Parathyroid adenoma (tissue), 2 donors: ENCODE results near the gene ZBTB20.

Experiments used
- H2AFZ ChIP-seq: fragments of 300-600 bp; sonication (generic); one replicate; pipeline ENCODE4 v1.7.0; 2017; ENCODE audit warnings: antibody characterized with exemption, mild to moderate bottlenecking
- H3K27ac ChIP-seq: fragments of 300-600 bp; sonication (generic); one replicate; pipeline ENCODE4 v1.7.0; 2017
- H3K27me3 ChIP-seq: fragments of 300-600 bp; sonication (generic); one replicate; pipeline ENCODE4 v1.7.0; 2017; ENCODE audit warnings: low read length; ENCODE audit not compliant: control insufficient read depth, insufficient read depth
- H3K36me3 ChIP-seq: fragments of 300-600 bp; sonication (generic); one replicate; pipeline ENCODE4 v1.7.0; 2017; ENCODE audit warnings: low read length; ENCODE audit not compliant: control insufficient read depth, insufficient read depth
- H3K4me1 ChIP-seq: fragments of 300-600 bp; sonication (generic); one replicate; pipeline ENCODE4 v1.7.0; 2017; ENCODE audit warnings: control low read depth
- H3K4me2 ChIP-seq: fragments of 300-600 bp; sonication (generic); one replicate; pipeline ENCODE4 v1.7.0; 2017; ENCODE audit warnings: low read length
- H3K4me3 ChIP-seq: fragments of 300-600 bp; sonication (generic); one replicate; pipeline ENCODE4 v1.7.0; 2017; ENCODE audit warnings: low read depth, low read length
- H3K79me2 ChIP-seq: fragments of 300-600 bp; sonication (generic); one replicate; pipeline ENCODE4 v1.7.0; 2017; ENCODE audit warnings: control low read depth
- H3K9ac ChIP-seq: fragments of 300-600 bp; sonication (generic); one replicate; pipeline ENCODE4 v1.7.0; 2017; ENCODE audit warnings: mild to moderate bottlenecking
- H3K9me3 ChIP-seq: fragments of 300-600 bp; sonication (generic); one replicate; pipeline ENCODE4 v1.7.0; 2017; ENCODE audit warnings: low read length; ENCODE audit not compliant: control insufficient read depth
- CTCF ChIP-seq: fragments of 300-600 bp; sonication (generic); IDR thresholded peaks from one replicate; pipeline ENCODE4 v1.7.0; 2017; ENCODE audit warnings: antibody characterized with exemption, mild to moderate bottlenecking
- donor health status: primary hyperparathyroidism.

Gene ZBTB20

GRCh38 chr3:114639171-114639570 is 507.9 kb downstream of the ZBTB20 start:
- H3K36me3 ChIP-seq, result no peaks in the 10 kb centered on the region
- no peak overlapping the region for H3K9ac ChIP-seq
- H2AFZ ChIP-seq, result no peak overlapping the region
- no peak overlapping the region for H3K4me2 ChIP-seq
- no peaks in the 10 kb centered on the region for H3K4me1 ChIP-seq
- H3K9me3 ChIP-seq, result no peaks in the 10 kb centered on the region
- no peak overlapping the region for H3K4me3 ChIP-seq
- no peak for TF ChIP-seq CTCF
- H3K79me2 ChIP-seq, result no peaks in the 10 kb centered on the region
- no peak overlapping the region for H3K27ac ChIP-seq
- no peaks in the 10 kb centered on the region for H3K27me3 ChIP-seq

GRCh38 chr3:114635878-114636277 is 511.2 kb downstream of the ZBTB20 start:
- H3K27me3 ChIP-seq, result no peaks in the 10 kb centered on the region
- no peaks in the 10 kb centered on the region for H3K9me3 ChIP-seq
- no peaks in the 10 kb centered on the region for H3K79me2 ChIP-seq
- no peak for TF ChIP-seq CTCF
- H3K4me3 ChIP-seq, result no peak overlapping the region
- H3K27ac ChIP-seq, result no peak overlapping the region
- H3K36me3 ChIP-seq, result no peaks in the 10 kb centered on the region
- no peak overlapping the region for H2AFZ ChIP-seq
- no peak overlapping the region for H3K4me2 ChIP-seq
- H3K9ac ChIP-seq, result no peak overlapping the region
- no peaks in the 10 kb centered on the region for H3K4me1 ChIP-seq

DNA sequence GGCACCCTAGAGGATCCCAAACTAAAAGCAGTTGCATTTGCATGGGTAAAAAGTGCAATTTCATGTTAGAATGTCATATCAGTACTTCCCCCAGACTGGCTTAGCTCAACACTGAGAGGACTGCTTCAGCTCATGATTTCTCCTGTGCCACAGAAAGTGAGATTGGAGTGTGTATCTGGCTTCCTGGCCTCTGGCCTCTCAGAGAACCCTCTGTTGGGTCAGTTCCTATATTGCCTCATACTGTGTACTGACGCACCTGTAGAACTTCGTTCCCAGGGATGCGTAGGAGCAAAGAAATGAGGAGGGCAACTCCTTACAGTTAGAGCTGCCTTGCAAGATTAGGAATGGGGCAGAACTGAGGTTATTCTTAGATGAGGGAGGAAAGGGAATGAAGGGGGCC is 512.5 kb downstream of the ZBTB20 start:
- Histone ChIP-seq H3K4me1 (no peaks in the 10 kb centered on the region), H3K9ac (no peak overlapping the region), H3K4me2 (no peak overlapping the region), H2AFZ (no peak overlapping the region), H3K27ac (no peak overlapping the region), H3K4me3 (no peak overlapping the region), H3K9me3 (no peaks in the 10 kb centered on the region), H3K36me3 (no peaks in the 10 kb centered on the region), H3K27me3 (no peaks in the 10 kb centered on the region), H3K79me2 (no peaks in the 10 kb centered on the region)
- TF ChIP-seq CTCF, result no peak

DNA sequence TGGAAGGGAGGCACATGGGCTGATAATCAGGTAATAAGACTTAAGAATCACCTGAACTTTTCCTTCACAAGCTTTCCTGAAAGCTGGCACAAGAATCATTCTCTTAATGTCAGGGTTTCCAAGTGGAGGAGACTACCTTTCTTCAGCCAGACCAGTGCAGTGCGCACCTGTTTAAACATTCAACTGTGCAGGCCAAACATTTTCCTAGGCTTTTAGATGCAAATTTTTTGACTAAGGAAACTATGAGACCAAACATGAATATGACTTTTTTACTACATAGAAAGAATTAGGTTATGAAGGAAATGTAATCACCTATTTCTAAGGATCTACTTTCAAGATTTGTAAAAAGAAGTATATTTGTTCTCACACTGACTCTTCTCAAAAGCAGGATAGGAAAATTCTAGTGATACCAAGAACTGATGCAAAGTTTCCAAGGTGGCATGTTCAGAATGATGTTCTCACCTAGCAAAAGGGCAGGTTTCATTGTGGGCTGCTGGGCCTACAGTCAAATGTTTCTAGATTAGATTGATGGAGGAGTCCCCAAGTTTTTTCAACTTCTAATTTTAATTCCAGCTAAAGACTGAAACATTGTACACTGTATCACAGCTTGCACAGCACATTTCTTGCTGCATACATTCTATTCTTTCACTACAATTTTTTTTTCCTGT is 514.2 kb downstream of the ZBTB20 start:
- Histone ChIP-seq H3K9ac (no peak overlapping the region), H2AFZ (no peak overlapping the region), H3K4me2 (no peak overlapping the region), H3K27me3 (no peaks in the 10 kb centered on the region), H3K27ac (no peak overlapping the region), H3K9me3 (no peaks in the 10 kb centered on the region), H3K4me3 (no peak overlapping the region), H3K4me1 (no peaks in the 10 kb centered on the region), H3K79me2 (no peaks in the 10 kb centered on the region), H3K36me3 (no peaks in the 10 kb centered on the region)
- no peak for TF ChIP-seq CTCF

DNA sequence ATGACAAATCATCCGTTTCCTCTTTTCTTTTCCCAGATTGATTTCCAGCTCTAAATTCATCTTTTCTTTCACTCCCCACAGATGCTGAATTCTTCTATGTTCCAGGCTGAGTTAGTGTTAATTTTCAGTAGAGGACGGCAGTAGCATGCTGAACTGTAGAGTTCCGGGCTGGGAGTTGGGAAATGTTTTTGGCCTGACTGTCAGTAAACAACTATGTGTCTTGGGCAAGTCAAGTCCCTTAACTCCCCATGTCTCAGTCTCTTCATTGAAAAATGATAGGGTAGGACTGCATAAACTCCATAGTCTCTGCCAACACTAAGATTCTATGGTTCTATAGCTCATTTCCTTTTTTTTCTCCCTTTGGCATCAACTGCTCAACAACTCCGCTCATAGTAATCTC is 519.3 kb downstream of the ZBTB20 start:
- Histone ChIP-seq H3K9ac (no peak overlapping the region), H3K79me2 (no peaks in the 10 kb centered on the region), H3K9me3 (no peaks in the 10 kb centered on the region), H3K4me1 (peaks cover 9% of the 10 kb centered on the region), H3K4me3 (no peak overlapping the region), H3K4me2 (no peak overlapping the region), H3K27me3 (no peaks in the 10 kb centered on the region), H2AFZ (no peak overlapping the region), H3K36me3 (no peaks in the 10 kb centered on the region), H3K27ac (no peak overlapping the region)
- no peak for TF ChIP-seq CTCF
